IMR-90 (cell line): ENCODE results near the gene SLIT3. TPM values are rescaled to one million over a fixed set of nuclear protein-coding genes. Genes with fewer than 3 reads are reported as not detected.
A peak's percentile ranks its signal among the peaks of the same experiment; 100 is the strongest.

ENCODE experiments used
- ATAC-seq: fragments of 200-7000 bp; cut with Tn5 transposase; 2 replicates; pipeline ENCODE4 v1.9.1; 2020; ENCODE audit warnings: low read depth, mild to moderate bottlenecking, moderate library complexity
- BruUV-seq: library from RNA; stranded (reverse); fragments of 400-500 nt; replicated peaks from 2 replicates; lab custom pipeline; 2021; lab: Mats Ljungman, UMichigan
- CTCF ChIA-PET: fragments of 300-600 bp; formaldehyde crosslinking; extraction: SDS; loops from one replicate; lab custom pipeline; 2021; ENCODE audit warnings: antibody characterized with exemption; lab: Yijun Ruan, JAX
- POLR2A ChIA-PET: fragments of 300-600 bp; sonication (Branson Sonifier 250); formaldehyde crosslinking; loops from one replicate; lab custom pipeline; 2022; ENCODE audit warnings: antibody characterized with exemption; ENCODE audit not compliant: unreplicated experiment; lab: Charles Lee
- DNase-seq: peaks from one replicate; pipeline ENCODE4 v3.0.0; 2013
- H2AFZ ChIP-seq: replicated peaks from 2 replicates; pipeline ENCODE3; 2013; ENCODE audit warnings: low read length, mild to moderate bottlenecking; ENCODE audit not compliant: poor library complexity
- H2AK5ac ChIP-seq: 2 replicates; pipeline ENCODE4 v1.6.1; 2013; ENCODE audit warnings: low read depth, low read length, inconsistent platforms
- H2AK9ac ChIP-seq: replicated peaks from 2 replicates; pipeline ENCODE3; 2013; ENCODE audit warnings: mild to moderate bottlenecking, low read depth, low read length, moderate library complexity; ENCODE audit not compliant: poor library complexity
- H2BK120ac ChIP-seq: 2 replicates; pipeline ENCODE4 v1.6.1; 2013; ENCODE audit warnings: low read depth, low read length, inconsistent platforms
- H2BK15ac ChIP-seq: 3 replicates; pipeline ENCODE4 v1.6.1; 2013; ENCODE audit warnings: low read depth, low read length, inconsistent platforms
- H2BK20ac ChIP-seq: 2 replicates; pipeline ENCODE4 v1.6.1; 2013; ENCODE audit warnings: low read depth, mild to moderate bottlenecking, inconsistent platforms, low read length, moderate library complexity
- H2BK5ac ChIP-seq: 2 replicates; pipeline ENCODE4 v1.6.1; 2013; ENCODE audit warnings: mild to moderate bottlenecking, low read depth, low read length, inconsistent platforms; ENCODE audit not compliant: poor library complexity, severe bottlenecking
- H3K14ac ChIP-seq: replicated peaks from 2 replicates; pipeline ENCODE4 v1.6.1; 2013; ENCODE audit warnings: low read depth, low read length, inconsistent platforms
- H3K18ac ChIP-seq: 2 replicates; pipeline ENCODE4 v1.6.1; 2013; ENCODE audit warnings: low read depth, low read length, control low read depth
- H3K23ac ChIP-seq: 2 replicates; pipeline ENCODE4 v1.6.1; 2013; ENCODE audit warnings: low read depth, low read length, inconsistent platforms
- H3K27ac ChIP-seq: 2 replicates; pipeline ENCODE4 v1.5.1; 2013; ENCODE audit warnings: mild to moderate bottlenecking, control low read depth, low read length; ENCODE audit not compliant: insufficient read depth
- H3K27me3 ChIP-seq: 2 replicates; pipeline ENCODE4 v1.6.1; 2013; ENCODE audit warnings: low read length; ENCODE audit not compliant: control insufficient read depth, insufficient read depth
- H3K36me3 ChIP-seq: 2 replicates; pipeline ENCODE4 v1.6.1; 2013; ENCODE audit warnings: low read length, mixed read lengths; ENCODE audit not compliant: control insufficient read depth, insufficient read depth
- H3K4ac ChIP-seq: 2 replicates; pipeline ENCODE4 v1.6.1; 2013; ENCODE audit warnings: low read depth, low read length, inconsistent platforms
- H3K4me1 ChIP-seq: 2 replicates; pipeline ENCODE4 v1.6.1; 2013; ENCODE audit warnings: low read length, mixed read lengths; ENCODE audit not compliant: control insufficient read depth, insufficient read depth
- H3K4me2 ChIP-seq: 2 replicates; pipeline ENCODE4 v1.6.1; 2013; ENCODE audit warnings: low read depth, mild to moderate bottlenecking, control low read depth, low read length, moderate library complexity
- H3K4me3 ChIP-seq: 2 replicates; pipeline ENCODE4 v1.5.1; 2013; ENCODE audit warnings: low read depth, mild to moderate bottlenecking, control low read depth, low read length, moderate library complexity; ENCODE audit not compliant: insufficient read depth
- H3K56ac ChIP-seq: 2 replicates; pipeline ENCODE4 v1.6.1; 2013; ENCODE audit warnings: low read length, inconsistent platforms; ENCODE audit not compliant: insufficient read depth; ENCODE audit errors: extremely low read depth
- H3K79me1 ChIP-seq, 2 experiments: 2 replicates each; pipeline ENCODE4 v1.6.1; 2013; ENCODE audit warnings: low read length in 2 of 2, inconsistent platforms in 1 of 2, low read depth in 1 of 2
- H3K9ac ChIP-seq: 2 replicates; pipeline ENCODE4 v1.6.1; 2013; ENCODE audit warnings: low read depth, low read length, control low read depth
- H3K9me1 ChIP-seq: 2 replicates; pipeline ENCODE4 v1.6.1; 2013; ENCODE audit warnings: low read length, inconsistent platforms; ENCODE audit not compliant: insufficient read depth
- H3K9me3 ChIP-seq: 2 replicates; pipeline ENCODE4 v1.6.1; 2013; ENCODE audit warnings: low read length; ENCODE audit not compliant: control insufficient read depth, insufficient read depth
- H4K20me1 ChIP-seq: 2 replicates; pipeline ENCODE4 v1.6.1; 2013; ENCODE audit warnings: low read length, inconsistent platforms; ENCODE audit not compliant: insufficient read depth
- H4K5ac ChIP-seq: 2 replicates; pipeline ENCODE4 v1.6.1; 2013; ENCODE audit warnings: mild to moderate bottlenecking, low read depth, low read length, control low read depth
- H4K8ac ChIP-seq, 2 experiments: 2 replicates each; pipeline ENCODE4 v1.6.1; 2013; ENCODE audit warnings: low read depth in 2 of 2, low read length in 2 of 2, control low read depth in 1 of 2, inconsistent platforms in 1 of 2
- H4K91ac ChIP-seq: 2 replicates; pipeline ENCODE4 v1.6.1; 2013; ENCODE audit warnings: low read depth, low read length, inconsistent platforms; ENCODE audit not compliant: insufficient read depth
- BHLHE40 ChIP-seq: fragments of 150-350 bp; IDR thresholded peaks from 2 replicates; pipeline ENCODE4 v1.6.1; 2016; ENCODE audit warnings: mild to moderate bottlenecking, low read depth, low read length
- CEBPB ChIP-seq: IDR thresholded peaks from 2 replicates; pipeline ENCODE4 v1.6.1; 2012; ENCODE audit warnings: low read depth, low read length, improper control_type of control experiment
- CHD1 ChIP-seq: IDR thresholded peaks from 2 replicates; pipeline ENCODE4 v1.6.1; 2012; ENCODE audit warnings: low read depth, low read length, improper control_type of control experiment
- CTCF ChIP-seq: conservative IDR thresholded peaks from 2 replicates; pipeline ENCODE4 v1.5.1; 2012; ENCODE audit warnings: mild to moderate bottlenecking, low read depth, low read length, improper control_type of control experiment
- FOS ChIP-seq: fragments of 150-350 bp; IDR thresholded peaks from 2 replicates; pipeline ENCODE4 v1.6.1; 2016; ENCODE audit warnings: low read depth, low read length
- MAFK ChIP-seq: IDR thresholded peaks from 2 replicates; pipeline ENCODE4 v1.6.1; 2012; ENCODE audit warnings: low read depth, low read length, improper control_type of control experiment
- MAZ ChIP-seq: IDR thresholded peaks from 2 replicates; pipeline ENCODE4 v1.6.1; 2012; ENCODE audit warnings: low read depth, mild to moderate bottlenecking, low read length, improper control_type of control experiment, moderate library complexity, borderline replicate concordance
- MXI1 ChIP-seq: IDR thresholded peaks from 2 replicates; pipeline ENCODE4 v1.6.1; 2012; ENCODE audit warnings: low read depth, mild to moderate bottlenecking, low read length, moderate library complexity, borderline replicate concordance
- NFE2L2 ChIP-seq: fragments of 150-350 bp; IDR thresholded peaks from 2 replicates; pipeline ENCODE4 v1.6.1; 2016; ENCODE audit warnings: low read depth, mild to moderate bottlenecking, low read length
- POLR2A ChIP-seq: IDR thresholded peaks from 2 replicates; pipeline ENCODE4 v1.6.1; 2012; ENCODE audit warnings: mild to moderate bottlenecking, low read depth, low read length
- RAD21 ChIP-seq: IDR thresholded peaks from 2 replicates; pipeline ENCODE4 v1.6.1; 2012; ENCODE audit warnings: low read length, improper control_type of control experiment
- RCOR1 ChIP-seq: IDR thresholded peaks from 2 replicates; pipeline ENCODE4 v1.6.1; 2012; ENCODE audit warnings: mild to moderate bottlenecking, low read length, improper control_type of control experiment; ENCODE audit not compliant: insufficient replicate concordance
- RFX5 ChIP-seq: IDR thresholded peaks from 2 replicates; pipeline ENCODE4 v1.8.0; 2012; ENCODE audit warnings: low read depth, mild to moderate bottlenecking, low read length, moderate library complexity
- SMC3 ChIP-seq: fragments of 150-350 bp; IDR thresholded peaks from 2 replicates; pipeline ENCODE4 v1.6.1; 2016; ENCODE audit warnings: low read depth, mild to moderate bottlenecking, antibody characterized with exemption, low read length, moderate library complexity
- USF2 ChIP-seq: fragments of 150-350 bp; IDR thresholded peaks from 2 replicates; pipeline ENCODE4 v1.6.1; 2017; ENCODE audit warnings: mild to moderate bottlenecking, antibody characterized with exemption, low read length, low read depth
- WGBS, 2 experiments: methylation state at CpG; one replicate each; pipeline versions ENCODE4 v1.1.5 to v1.1.7; 2013; ENCODE audit warnings: missing lambda C conversion rate in 2 of 2; ENCODE audit not compliant: insufficient read length in 1 of 2; ENCODE audit errors: extremely low coverage in 2 of 2; 5-methylcytosine and 5-hydroxymethylcytosine counted together
- dilution Hi-C: fragments of 300-500 bp; cut with HindIII; formaldehyde crosslinking; loops from one replicate; pipeline ENCODE4 v1.14.3; 2018; ENCODE audit warnings: low sequenced_read_pairs; ENCODE audit not compliant: unreplicated experiment
- in situ Hi-C: fragments of 300-500 bp; cut with MboI; formaldehyde crosslinking; loops from 3 replicates; pipeline ENCODE4 v1.14.3; 2019; ENCODE audit warnings: low sequenced_read_pairs, inconsistent platforms, mixed read lengths
- intact Hi-C: fragments of 100-400 bp; cut with micrococcal nuclease; formaldehyde crosslinking; loops from 2 replicates; pipeline ENCODE4 v1.10.0; 2022
- polyA plus RNA-seq, 3 experiments: library from polyadenylated mRNA; depleted of rRNA; stranded (reverse); fragments of >200 nt; gene quantifications; 2 replicates each; pipeline ENCODE4 v1.2.3, GENCODE V29; 2012; ENCODE audit warnings: low replicate concordance in 1 of 3
- total RNA-seq: library from RNA; depleted of rRNA; stranded (reverse); fragments of >200 nt; gene quantifications from 2 replicates; pipeline ENCODE4 v1.2.3, GENCODE V29; 2012

Gene SLIT3
- total and polyA plus RNA-seq, 2 of the 4 experiments (the other 2 are of a cell fraction): 0.18 to 0.50 TPM

- WGBS, 2 experiments: no CpG with 5 or more reads among the region's 3 CpGs
- ATAC-seq (no peak), DNase-seq (peak; percentile 1)
- Histone ChIP-seq H4K91ac (no peak overlapping the region), H3K23ac (no peak overlapping the region), H3K9me1 (no peaks in the 10 kb centered on the region), H3K18ac (no peak overlapping the region), H2BK120ac (no peak overlapping the region), H3K9ac (no peak overlapping the region), H3K27me3 (no peaks in the 10 kb centered on the region), H4K8ac (no peak overlapping the region), H3K27ac (no peak overlapping the region), H3K4me2 (no peak overlapping the region), H4K20me1 (no peaks in the 10 kb centered on the region), H2BK5ac (no peak overlapping the region), H3K4ac (no peak overlapping the region), H2BK15ac (no peak overlapping the region), H2AFZ (no peak overlapping the region), H3K4me1 (no peaks in the 10 kb centered on the region), H3K4me3 (no peak overlapping the region), H4K5ac (no peak overlapping the region), H3K56ac (no peak overlapping the region), H3K14ac (no peak overlapping the region), H2AK9ac (no peak overlapping the region), H3K36me3 (no peaks in the 10 kb centered on the region), H3K9me3 (no peaks in the 10 kb centered on the region), H3K79me1 (no peaks in the 10 kb centered on the region), H2AK5ac (no peak overlapping the region), H2BK20ac (no peak overlapping the region)
- in situ Hi-C loops: no loop called here
- intact Hi-C loops: no loop called here
- no TSS peak for BruUV-seq
- dilution Hi-C loops: no loop called here
- ChIA-PET POLR2A (interaction anchor here (0.6 kb wide), 1 partner anchor 552 kb away, joined by 3 read pairs; no protein-coding TSS in a partner anchor), CTCF (no interaction called here)
- TF ChIP-seq FOS: no peak
- no peak for TF ChIP-seq SMC3
- TF ChIP-seq CTCF: no peak
- no peak for TF ChIP-seq RFX5
- no peak for TF ChIP-seq BHLHE40
- TF ChIP-seq MAZ: no peak
- no peak for TF ChIP-seq CHD1
- TF ChIP-seq POLR2A: no peak
- no peak for TF ChIP-seq MXI1
- TF ChIP-seq CEBPB: no peak
- TF ChIP-seq RCOR1: no peak
- no peak for TF ChIP-seq NFE2L2
- no peak for TF ChIP-seq MAFK
- TF ChIP-seq RAD21: no peak
- no peak for TF ChIP-seq USF2
Measured at GRCh38 chr5:168978015-168978414, 322.9 kb downstream of the SLIT3 start.
